Brain microvascular endothelial cell (primary cell): ENCODE measurements around the gene RPGRIP1.
"Not testable (repeated sequence)": the region's sequence is repeated elsewhere in the genome, so short reads cannot be mapped to it uniquely, and the experiment has no call there.

Experiments used
- DNase-seq: peaks from one replicate; pipeline ENCODE4 v3.0.0-alpha.2; 2020
- H3K27ac ChIP-seq: fragments of 250-450 bp; sonication (Bioruptor Pico); 2 replicates; pipeline ENCODE4 v1.5.1; 2020; ENCODE audit warnings: mild to moderate bottlenecking, moderate library complexity
- H3K27me3 ChIP-seq: fragments of 250-450 bp; sonication (Bioruptor Pico); replicated peaks from 2 replicates; pipeline ENCODE4 v1.5.1; 2020; ENCODE audit warnings: mild to moderate bottlenecking
- H3K36me3 ChIP-seq: fragments of 250-450 bp; sonication (Bioruptor Pico); replicated peaks from 2 replicates; pipeline ENCODE4 v1.5.1; 2020; ENCODE audit warnings: mild to moderate bottlenecking
- H3K4me3 ChIP-seq: 2 replicates; pipeline ENCODE4 v1.5.1; 2011; ENCODE audit warnings: low read depth, mild to moderate bottlenecking, control low read depth, low read length, moderate library complexity
- CTCF ChIP-seq: IDR thresholded peaks from 2 replicates; pipeline ENCODE4 v1.5.1; 2011; ENCODE audit warnings: low read depth, mild to moderate bottlenecking, moderate library complexity, low read length, control low read depth, inconsistent platforms; ENCODE audit errors: missing control alignments
- in situ Hi-C: cut with HindIII; loops from 2 replicates; pipeline ENCODE4 v1.10.0; 2017; ENCODE audit warnings: low sequenced_read_pairs, low pct_ligation_motif_present

RPGRIP1 gene

GRCh38 chr14:21248338-21248737 lies 31.5 kb upstream of the RPGRIP1 start:
- Histone ChIP-seq H3K4me3 (no peak overlapping the region), H3K36me3 (peaks cover 74% of the 10 kb centered on the region), H3K27me3 (no peaks in the 10 kb centered on the region), H3K27ac (no peak overlapping the region)
- TF ChIP-seq CTCF = no peak
- in situ Hi-C loops = no loop called here
- no peak for DNase-seq

- in situ Hi-C loops = no loop called here
- Histone ChIP-seq H3K27ac (no peak overlapping the region), H3K27me3 (no peaks in the 10 kb centered on the region), H3K36me3 (peaks cover 69% of the 10 kb centered on the region), H3K4me3 (no peak overlapping the region)
- no peak for TF ChIP-seq CTCF
- DNase-seq = no peak
Measured at GRCh38 chr14:21248739-21249411, 31.0 kb upstream of the RPGRIP1 start.

GRCh38 chr14:21251215-21251614 lies 28.7 kb upstream of the RPGRIP1 start:
- no peak for TF ChIP-seq CTCF
- in situ Hi-C loops = no loop called here

GRCh38 chr14:21252149-21252548 lies 27.7 kb upstream of the RPGRIP1 start:
- DNase-seq = no peak
- no peak overlapping the region for H3K27ac ChIP-seq
- H3K27me3 ChIP-seq = no peaks in the 10 kb centered on the region
- no peak for TF ChIP-seq CTCF
- H3K4me3 ChIP-seq = no peak overlapping the region
- in situ Hi-C loops = no loop called here
- H3K36me3 ChIP-seq = peaks cover 61% of the 10 kb centered on the region

More at GRCh38 chr14:21251215-21251614, 28.7 kb upstream of the RPGRIP1 start:
- no peak for DNase-seq
- Histone ChIP-seq H3K27ac (no peak overlapping the region), H3K36me3 (peaks cover 59% of the 10 kb centered on the region), H3K27me3 (no peaks in the 10 kb centered on the region), H3K4me3 (no peak overlapping the region)

GRCh38 chr14:21255385-21256101 lies 24.3 kb upstream of the RPGRIP1 start:
- Histone ChIP-seq H3K27me3 (no peaks in the 10 kb centered on the region), H3K36me3 (peaks cover 53% of the 10 kb centered on the region), H3K27ac (peak overlapping the region; percentile 4), H3K4me3 (no peak overlapping the region)
- in situ Hi-C loops = no loop called here
- no peak for TF ChIP-seq CTCF
- no peak for DNase-seq

GRCh38 chr14:21256102-21256447 lies 23.8 kb upstream of the RPGRIP1 start:
- H3K27me3 ChIP-seq, in situ Hi-C loops, H3K4me3 ChIP-seq, DNase-seq: not testable (repeated sequence)
- Histone ChIP-seq H3K27ac (peak overlapping the region; percentile 4), H3K36me3 (peaks cover 52% of the 10 kb centered on the region)
